Lower leg skin (tissue), 4 donors: ENCODE data around the gene TMEM9. TPM values are rescaled to one million over a fixed set of nuclear protein-coding genes. Genes with fewer than 3 reads are reported as not detected.

Experiments used
- DNase-seq, 2 donors: peaks; one replicate each; pipeline ENCODE4 v3.0.0-alpha.2; 2019; ENCODE audit warnings: low spot score in 2 of 2
- H3K4me3 ChIP-seq: fragments of 200-600 bp; sonication (generic); 2 replicates; pipeline ENCODE4 v1.5.1; 2017; ENCODE audit warnings: mild to moderate bottlenecking, low read depth; ENCODE audit not compliant: poor library complexity, severe bottlenecking
- POLR2A ChIP-seq, 2 donors: fragments of 450-650 bp; IDR thresholded peaks; one replicate each; pipeline ENCODE4 v1.6.1; 2016 to 2017; ENCODE audit warnings: antibody characterized with exemption in 2 of 2, mild to moderate bottlenecking in 1 of 2, moderate library complexity in 1 of 2
- WGBS, 2 donors: methylation state at CpG; one replicate each; pipeline ENCODE4 v1.1.5; 2018; 5-methylcytosine and 5-hydroxymethylcytosine counted together
- intact Hi-C: fragments of 100-400 bp; cut with DNase I; formaldehyde crosslinking; loops from one replicate; pipeline ENCODE4 v1.15.0; 2023; ENCODE audit warnings: low total_unique reads
- total RNA-seq, 4 donors: library from RNA; depleted of rRNA; stranded (reverse); fragments of >200 nt; gene quantifications; one replicate each; pipeline ENCODE4 v1.1.0, GENCODE V29; 2016
- TF ChIP-seq, protein P1 (sequence below), 3 donors: fragments of 450-650 bp; IDR thresholded peaks; one replicate each; pipeline ENCODE4 v1.5.1; 2016; ENCODE audit warnings: antibody characterized with exemption in 3 of 3, mild to moderate bottlenecking in 3 of 3, moderate library complexity in 2 of 3

Gene TMEM9
- total RNA-seq, 4 donors from 2014 or later, result 32.3 to 48.5 (median 45.9) TPM

DNA sequence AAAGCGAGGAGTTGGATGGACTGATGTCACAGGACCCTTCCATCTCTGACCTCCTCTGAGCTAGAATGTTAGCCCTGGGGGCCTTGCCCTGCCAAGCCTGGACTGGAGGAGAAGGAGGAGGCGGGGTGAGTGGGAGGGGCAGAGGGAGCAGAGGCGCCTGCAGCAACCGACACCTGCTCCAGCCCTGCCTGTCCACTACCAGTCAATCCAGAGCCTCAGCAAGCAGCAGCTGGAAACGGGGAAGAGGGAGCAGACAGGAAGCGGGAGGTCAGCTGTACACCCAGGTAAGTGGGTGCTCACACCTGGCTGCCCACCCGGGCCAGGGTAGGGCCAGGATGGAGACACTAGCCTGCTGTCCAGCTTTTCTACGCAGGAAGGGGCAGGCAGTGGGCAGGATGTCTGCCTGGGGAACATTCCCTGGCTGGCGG lies 36.4 kb upstream of the TMEM9 start, which contains the start of gene IGFN1:
Gene IGFN1, plus strand, starts transcription at position 201 of the 428 bp plus-strand sequence. CDS start 2,470 bp downstream, outside the sequence.
- WGBS, 2 donors, result 56 to 64% methylated on average over 9 of the region's 9 CpGs
- DNase-seq, result no peak
- H3K4me3 ChIP-seq, result no peak within 1 kb of the TSS
- no peak for TF ChIP-seq POLR2A (IDR thresholded peaks at IDR 0.05)
- TF ChIP-seq, protein P1, sequence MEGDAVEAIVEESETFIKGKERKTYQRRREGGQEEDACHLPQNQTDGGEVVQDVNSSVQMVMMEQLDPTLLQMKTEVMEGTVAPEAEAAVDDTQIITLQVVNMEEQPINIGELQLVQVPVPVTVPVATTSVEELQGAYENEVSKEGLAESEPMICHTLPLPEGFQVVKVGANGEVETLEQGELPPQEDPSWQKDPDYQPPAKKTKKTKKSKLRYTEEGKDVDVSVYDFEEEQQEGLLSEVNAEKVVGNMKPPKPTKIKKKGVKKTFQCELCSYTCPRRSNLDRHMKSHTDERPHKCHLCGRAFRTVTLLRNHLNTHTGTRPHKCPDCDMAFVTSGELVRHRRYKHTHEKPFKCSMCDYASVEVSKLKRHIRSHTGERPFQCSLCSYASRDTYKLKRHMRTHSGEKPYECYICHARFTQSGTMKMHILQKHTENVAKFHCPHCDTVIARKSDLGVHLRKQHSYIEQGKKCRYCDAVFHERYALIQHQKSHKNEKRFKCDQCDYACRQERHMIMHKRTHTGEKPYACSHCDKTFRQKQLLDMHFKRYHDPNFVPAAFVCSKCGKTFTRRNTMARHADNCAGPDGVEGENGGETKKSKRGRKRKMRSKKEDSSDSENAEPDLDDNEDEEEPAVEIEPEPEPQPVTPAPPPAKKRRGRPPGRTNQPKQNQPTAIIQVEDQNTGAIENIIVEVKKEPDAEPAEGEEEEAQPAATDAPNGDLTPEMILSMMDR (IDR thresholded peaks at IDR 0.05), result no peak
- intact Hi-C loops, result no loop called here

DNA sequence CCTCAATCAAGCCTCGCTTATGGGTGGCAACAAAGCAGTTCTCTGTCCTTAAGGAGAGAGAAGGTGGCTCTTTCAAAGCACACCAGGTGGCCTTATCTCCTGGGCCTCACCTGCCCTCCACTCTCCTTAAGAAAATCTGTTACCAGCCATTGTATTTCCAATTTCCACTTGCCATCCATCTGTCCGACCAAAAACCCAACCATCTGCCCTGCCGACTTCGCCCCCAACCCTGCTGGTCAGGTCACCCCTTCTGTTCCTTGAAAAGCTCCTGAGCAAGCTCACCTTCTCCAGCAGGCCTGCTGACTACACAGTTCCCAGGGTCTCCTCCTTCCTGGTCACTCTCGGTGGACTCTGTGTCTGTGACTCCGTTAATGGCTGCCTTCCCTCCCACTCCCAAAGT lies 35.7 kb upstream of the TMEM9 start:
- intact Hi-C loops, result no loop called here
- TF ChIP-seq POLR2A (IDR thresholded peaks at IDR 0.05), result no peak
- TF ChIP-seq, protein P1 (IDR thresholded peaks at IDR 0.05), result no peak
- H3K4me3 ChIP-seq, result no peak overlapping the region
- 79 to 92% methylated on average over 6 of the region's 6 CpGs for WGBS, 2 donors
- DNase-seq, result no peak

DNA sequence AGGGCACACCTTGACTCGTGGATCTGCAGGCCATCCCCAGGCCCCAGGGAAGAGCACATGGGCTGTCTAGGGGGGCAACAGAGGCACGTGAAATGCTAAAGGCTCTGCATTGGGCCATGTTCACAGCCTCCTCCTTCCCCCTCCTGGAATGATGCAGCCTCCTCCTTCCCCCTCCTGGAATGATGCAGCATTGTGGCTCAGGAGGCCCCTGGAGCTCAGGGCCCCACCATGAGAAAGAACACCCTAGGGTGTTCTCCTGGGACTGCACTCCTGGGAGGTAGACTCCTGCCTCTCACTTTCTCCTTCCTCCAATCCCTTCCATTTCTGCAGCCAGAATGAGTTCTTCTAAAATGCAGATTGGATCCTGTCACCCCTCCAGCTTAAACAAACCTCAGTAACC lies 34.8 kb upstream of the TMEM9 start:
- DNase-seq, result no peak
- intact Hi-C loops, result no loop called here
- TF ChIP-seq POLR2A (IDR thresholded peaks at IDR 0.05), result no peak
- TF ChIP-seq, protein P1 (IDR thresholded peaks at IDR 0.05), result no peak
- no peak overlapping the region for H3K4me3 ChIP-seq
- WGBS, 2 donors, result 64 to 89% methylated on average over 2 of the region's 2 CpGs

DNA sequence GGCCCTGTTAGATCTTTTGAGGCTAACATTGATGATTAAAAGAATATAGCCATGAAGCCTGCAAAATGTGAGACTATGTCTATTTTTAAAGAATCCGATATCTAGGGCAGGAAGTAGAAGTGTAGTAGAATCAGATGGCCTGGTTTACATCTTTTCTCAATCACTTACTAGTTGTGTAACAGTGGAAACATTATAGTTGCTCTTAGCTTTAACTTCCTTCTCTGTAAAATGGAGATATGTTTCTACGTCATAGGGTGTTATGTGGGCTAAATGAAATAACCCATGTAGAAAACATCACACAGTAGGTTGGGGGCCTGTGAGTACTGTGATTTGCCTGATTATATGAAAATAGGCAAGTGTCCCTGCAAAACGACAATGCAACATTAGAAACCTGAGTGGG lies 31.9 kb upstream of the TMEM9 start:
- H3K4me3 ChIP-seq, result no peak overlapping the region
- DNase-seq, result no peak
- intact Hi-C loops, result no loop called here
- 82 to 85% methylated on average over 3 of the region's 3 CpGs for WGBS, 2 donors
- TF ChIP-seq, protein P1 (IDR thresholded peaks at IDR 0.05), result no peak
- no peak for TF ChIP-seq POLR2A (IDR thresholded peaks at IDR 0.05)

DNA sequence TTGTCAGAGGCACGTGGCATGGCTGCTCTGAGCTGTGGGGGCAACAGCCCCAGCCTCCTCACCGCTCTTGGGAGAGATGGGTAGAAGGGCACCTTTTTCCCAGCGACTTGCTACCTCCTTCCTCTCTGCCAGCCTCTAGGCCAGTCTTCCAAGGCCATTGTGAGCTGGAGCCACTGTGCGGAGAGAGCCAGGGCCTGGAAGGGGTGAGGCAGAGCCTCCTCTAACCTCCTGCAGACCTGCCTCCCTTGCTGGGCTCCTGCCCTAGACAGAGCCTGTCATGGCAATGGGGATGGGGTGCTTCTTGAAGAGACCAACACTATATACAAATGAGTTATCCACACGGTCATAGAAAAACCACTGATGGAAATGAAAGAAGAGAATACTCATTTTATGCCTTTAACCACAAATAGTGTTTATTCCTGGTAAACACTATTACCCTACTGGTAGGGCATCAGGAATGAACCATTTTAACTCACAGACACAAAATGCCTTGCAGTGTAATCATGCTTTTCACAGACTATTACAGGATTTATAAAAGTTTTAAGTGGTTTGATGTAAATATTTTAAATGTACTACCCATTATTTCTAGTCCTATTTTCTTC lies 31.4 kb upstream of the TMEM9 start:
- intact Hi-C loops, result no loop called here
- no peak for TF ChIP-seq POLR2A (IDR thresholded peaks at IDR 0.05)
- TF ChIP-seq, protein P1 (IDR thresholded peaks at IDR 0.05), result no peak
- WGBS, 2 donors, result 93 to 94% methylated on average over 5 of the region's 5 CpGs
- no peak for DNase-seq
- no peak overlapping the region for H3K4me3 ChIP-seq

DNA sequence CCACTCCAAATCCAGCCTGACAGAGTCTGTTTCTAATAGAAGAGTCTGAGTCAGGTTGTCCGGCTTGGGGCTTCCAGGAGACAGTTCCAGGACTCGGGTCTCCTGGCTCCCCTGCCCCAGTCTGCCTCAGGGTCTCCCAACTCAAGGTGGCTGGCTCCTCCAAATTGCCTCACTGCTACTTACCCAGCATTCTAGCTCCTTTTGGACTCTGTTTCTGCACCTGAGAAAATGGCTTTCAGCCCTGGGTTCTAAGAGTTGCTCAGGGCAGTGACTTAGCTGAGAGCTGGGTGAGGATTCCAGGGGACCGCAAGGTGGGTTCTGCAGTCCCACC lies 30.8 kb upstream of the TMEM9 start:
- intact Hi-C loops, result no loop called here
- no peak overlapping the region for H3K4me3 ChIP-seq
- TF ChIP-seq, protein P1 (IDR thresholded peaks at IDR 0.05), result no peak
- no peak for TF ChIP-seq POLR2A (IDR thresholded peaks at IDR 0.05)
- DNase-seq, result no peak
- WGBS, 2 donors, result 35 to 38% methylated on average over 3 of the region's 3 CpGs
